Bronchial epithelial cell (primary cell): Measurements from ENCODE around the gene IMPACT. TPM values are rescaled to one million over a fixed set of nuclear protein-coding genes. Genes with fewer than 3 reads are reported as not detected.
A peak's percentile ranks its signal among the peaks of the same experiment; 100 is the strongest.

Source experiments
- DNase-seq: peaks from one replicate; pipeline ENCODE4 v3.0.0-alpha.2; 2010; ENCODE audit warnings: low read depth
- FAIRE-seq: peaks from 2 replicates; lab custom pipeline; 2011; peaks lifted over from hg19 to GRCh38; lab: Jason Lieb, UNC
- H3K27me3 ChIP-seq: 2 replicates; pipeline ENCODE4 v1.5.1; 2011; ENCODE audit warnings: low read length; ENCODE audit not compliant: control insufficient read depth, insufficient read depth
- H3K36me3 ChIP-seq: 2 replicates; pipeline ENCODE4 v1.5.1; 2011; ENCODE audit warnings: low read length; ENCODE audit not compliant: control insufficient read depth, insufficient read depth
- H3K4me3 ChIP-seq: 2 replicates; pipeline ENCODE4 v1.5.1; 2011; ENCODE audit warnings: mild to moderate bottlenecking, low read depth, low read length, control low read depth
- CTCF ChIP-seq: IDR thresholded peaks from 2 replicates; pipeline ENCODE4 v1.5.1; 2011; ENCODE audit warnings: mild to moderate bottlenecking, moderate library complexity, low read length, control low read depth, inconsistent platforms; ENCODE audit not compliant: insufficient read depth, severe bottlenecking
- total RNA-seq: library from RNA; depleted of rRNA; stranded (reverse); fragments of >200 nt; gene quantifications from 2 replicates; pipeline ENCODE4 v1.2.1, GENCODE V29; 2014

The IMPACT gene
- total RNA-seq, 1 donor from 2014 or later = 24.5 TPM

GRCh38 chr18:24398540-24398939, 27.9 kb upstream of the IMPACT start:
- FAIRE-seq (no peak), DNase-seq (peak; percentile 69)
- TF ChIP-seq CTCF = no peak
- Histone ChIP-seq H3K27me3 (no peaks in the 10 kb centered on the region), H3K4me3 (peak overlapping the region; percentile 83), H3K36me3 (no peaks in the 10 kb centered on the region)

DNA sequence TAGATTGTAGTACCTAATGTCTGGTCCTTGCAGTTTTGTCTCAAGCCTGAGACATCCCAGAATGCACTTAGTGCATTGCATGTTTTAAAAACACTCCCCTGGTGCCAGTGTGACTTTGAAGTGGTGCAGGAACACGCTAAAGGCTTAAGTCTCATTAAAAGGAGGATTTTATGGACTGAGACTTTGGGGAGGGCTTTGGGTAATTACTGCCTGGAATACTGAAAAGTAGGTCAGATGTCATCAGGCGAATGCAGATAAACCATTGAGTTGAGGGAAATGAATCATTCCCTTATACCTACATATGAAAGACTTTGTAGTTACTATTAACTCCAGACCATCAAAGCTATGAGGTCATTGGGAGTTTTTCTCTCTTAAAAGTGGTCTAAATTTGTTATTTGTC, 25.9 kb upstream of the IMPACT start:
- H3K27me3 ChIP-seq = no peaks in the 10 kb centered on the region
- FAIRE-seq (no peak), DNase-seq (peak; percentile 37)
- H3K36me3 ChIP-seq = no peaks in the 10 kb centered on the region
- TF ChIP-seq CTCF = no peak
- no peak overlapping the region for H3K4me3 ChIP-seq

GRCh38 chr18:24402209-24402785, 24.2 kb upstream of the IMPACT start:
- DNase-seq = no peak
- Histone ChIP-seq H3K36me3 (no peaks in the 10 kb centered on the region), H3K4me3 (no peak overlapping the region), H3K27me3 (no peaks in the 10 kb centered on the region)
- TF ChIP-seq CTCF = peak; percentile 12
- no peak for FAIRE-seq

DNA sequence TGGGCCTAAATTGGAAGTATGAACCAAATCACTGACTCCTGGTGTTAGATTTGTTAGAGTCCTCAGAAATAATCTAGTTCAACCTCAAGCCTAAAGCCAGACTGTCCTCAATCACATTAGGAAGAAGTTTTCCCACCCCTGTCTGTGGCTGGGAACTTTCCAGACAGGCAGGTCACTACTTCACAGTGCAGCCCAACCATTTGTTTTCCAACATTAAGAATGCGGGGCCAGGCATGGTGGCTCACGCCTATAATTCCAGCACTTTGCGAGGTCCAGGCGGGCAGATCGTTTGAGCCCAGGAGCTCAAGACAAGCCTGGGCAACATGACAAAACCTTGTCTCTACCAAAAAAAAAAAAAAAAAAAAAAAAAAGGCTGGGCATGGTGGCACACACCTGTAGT, 23.4 kb upstream of the IMPACT start:
- no peak for FAIRE-seq
- no peak for TF ChIP-seq CTCF
- no peaks in the 10 kb centered on the region for H3K36me3 ChIP-seq
- H3K27me3 ChIP-seq = no peaks in the 10 kb centered on the region
- H3K4me3 ChIP-seq = no peak overlapping the region
- no peak for DNase-seq

GRCh38 chr18:24404591-24404990, 21.9 kb upstream of the IMPACT start:
- no peak overlapping the region for H3K4me3 ChIP-seq
- DNase-seq (no peak), FAIRE-seq (no peak)
- H3K36me3 ChIP-seq = no peaks in the 10 kb centered on the region
- TF ChIP-seq CTCF = no peak
- no peaks in the 10 kb centered on the region for H3K27me3 ChIP-seq

GRCh38 chr18:24408496-24408895, 18.0 kb upstream of the IMPACT start:
- H3K27me3 ChIP-seq = no peaks in the 10 kb centered on the region
- FAIRE-seq (no peak), DNase-seq (no peak)
- no peak overlapping the region for H3K4me3 ChIP-seq
- TF ChIP-seq CTCF = no peak
- H3K36me3 ChIP-seq = no peaks in the 10 kb centered on the region
